Hepatocyte (in vitro differentiated cells): ENCODE results near the gene SULT1A2. TPM values are rescaled to one million over a fixed set of nuclear protein-coding genes. Genes with fewer than 3 reads are reported as not detected.
A peak's percentile ranks its signal among the peaks of the same experiment; 100 is the strongest.
"Not testable (repeated sequence)": the region's sequence is repeated elsewhere in the genome, so short reads cannot be mapped to it uniquely, and the experiment has no call there.

Experiments
- DNase-seq: peaks from one replicate; pipeline ENCODE4 v3.0.0-alpha.2; 2016; ENCODE audit warnings: low spot score
- H2AFZ ChIP-seq: fragments of 200-600 bp; sonication (generic); 2 replicates; pipeline ENCODE4 v1.6.0; 2016; ENCODE audit warnings: antibody characterized with exemption, mild to moderate bottlenecking
- H3K27ac ChIP-seq: fragments of 200-600 bp; sonication (generic); 2 replicates; pipeline ENCODE4 v1.5.1; 2016; ENCODE audit warnings: mild to moderate bottlenecking
- H3K27me3 ChIP-seq: fragments of 200-600 bp; sonication (generic); 2 replicates; pipeline ENCODE4 v1.6.1; 2016
- H3K36me3 ChIP-seq: fragments of 200-600 bp; sonication (generic); replicated peaks from 2 replicates; pipeline ENCODE4 v1.5.1; 2016; ENCODE audit warnings: low read depth; ENCODE audit not compliant: insufficient read depth
- H3K4me1 ChIP-seq: fragments of 200-600 bp; sonication (generic); 2 replicates; pipeline ENCODE4 v1.5.1; 2016; ENCODE audit warnings: mild to moderate bottlenecking, moderate library complexity; ENCODE audit not compliant: insufficient read depth
- H3K4me2 ChIP-seq: fragments of 200-600 bp; sonication (generic); 2 replicates; pipeline ENCODE4 v1.6.0; 2016
- H3K4me3 ChIP-seq: fragments of 200-600 bp; sonication (generic); 2 replicates; pipeline ENCODE4 v1.5.1; 2016; ENCODE audit warnings: mild to moderate bottlenecking
- H3K79me2 ChIP-seq: fragments of 200-600 bp; sonication (generic); 2 replicates; pipeline ENCODE4 v1.6.0; 2017; ENCODE audit warnings: mild to moderate bottlenecking
- H3K9me2 ChIP-seq: fragments of 200-600 bp; sonication (generic); replicated peaks from 2 replicates; pipeline ENCODE4 v1.6.0; 2017; ENCODE audit warnings: mild to moderate bottlenecking; ENCODE audit not compliant: insufficient read depth
- H3K9me3 ChIP-seq: fragments of 200-600 bp; sonication (generic); 2 replicates; pipeline ENCODE4 v1.5.1; 2016; ENCODE audit warnings: low read depth, mild to moderate bottlenecking
- H4K20me1 ChIP-seq: fragments of 200-600 bp; sonication (generic); 2 replicates; pipeline ENCODE4 v1.6.0; 2016; ENCODE audit warnings: mild to moderate bottlenecking; ENCODE audit not compliant: insufficient read depth, poor library complexity, severe bottlenecking
- EZH2 ChIP-seq: fragments of 200-600 bp; sonication (generic); IDR thresholded peaks from 2 replicates; pipeline ENCODE4 v1.6.1; 2016; ENCODE audit warnings: antibody characterized with exemption, mild to moderate bottlenecking, borderline replicate concordance
- EZH2phosphoT487 ChIP-seq: fragments of 200-600 bp; sonication (generic); IDR thresholded peaks from one replicate; pipeline ENCODE4 v1.6.1; 2018; ENCODE audit warnings: antibody characterized with exemption, mild to moderate bottlenecking, low read depth, moderate library complexity; ENCODE audit not compliant: unreplicated experiment, severe bottlenecking
- whole genome bisulfite sequencing: methylation state at CpG from one replicate; pipeline ENCODE4 v1.1.6; 2016; ENCODE audit warnings: low lambda C conversion rate; ENCODE audit errors: missing lambda C conversion rate; 5-methylcytosine and 5-hydroxymethylcytosine counted together
- polyA plus RNA-seq: library from polyadenylated mRNA; unstranded; fragments of >200 nt; fragmentation: Nextera tagmentation; extraction: Ambion mirVana; gene quantifications from 2 replicates; pipeline ENCODE4 v1.2.1, GENCODE V29; 2016
- total RNA-seq: library from RNA; depleted of rRNA; stranded (reverse); fragments of >200 nt; gene quantifications from 2 replicates; pipeline ENCODE4 v1.2.3, GENCODE V29; 2014
- TF ChIP-seq, protein P1 (sequence below): fragments of 200-600 bp; sonication (generic); IDR thresholded peaks from 2 replicates; pipeline ENCODE4 v1.5.1; 2016; ENCODE audit warnings: antibody characterized with exemption, mild to moderate bottlenecking; ENCODE audit not compliant: poor library complexity

SULT1A2 gene
- total and polyA plus RNA-seq, 2 experiments from 2014 or later, result 1.8 to 3.6 TPM

DNA sequence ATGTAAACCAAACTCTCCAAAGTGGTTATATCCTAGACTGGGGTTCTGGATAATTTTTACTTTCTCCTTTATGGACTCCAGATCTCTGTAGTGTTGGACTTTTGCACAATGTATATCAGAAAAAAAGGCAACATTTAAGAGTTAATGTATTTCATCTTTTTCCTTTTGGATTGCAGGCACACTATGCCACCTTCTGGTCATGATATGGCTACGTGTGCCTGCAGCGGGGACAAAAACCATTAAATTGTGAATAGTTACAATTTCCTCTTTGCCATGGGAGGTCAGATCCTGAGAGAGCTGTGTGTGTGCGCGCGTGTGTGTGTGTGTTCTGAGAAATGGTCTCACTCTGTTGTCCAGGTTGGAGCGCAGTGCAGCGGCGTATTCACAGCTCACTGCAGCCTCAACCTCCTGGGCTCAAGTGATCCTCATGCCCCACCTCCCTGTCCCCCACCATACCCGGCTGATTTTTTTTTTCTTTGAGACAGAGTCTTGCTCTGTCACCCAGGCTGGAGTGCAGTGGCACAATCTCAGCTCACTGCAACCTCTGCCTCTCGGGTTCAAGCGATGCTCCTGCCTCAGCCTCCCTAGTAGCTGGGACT, 47.5 kb downstream of the SULT1A2 start:
- H3K27ac ChIP-seq, result no peak overlapping the region
- 66% methylated on average over 11 of the region's 11 CpGs for WGBS

DNA sequence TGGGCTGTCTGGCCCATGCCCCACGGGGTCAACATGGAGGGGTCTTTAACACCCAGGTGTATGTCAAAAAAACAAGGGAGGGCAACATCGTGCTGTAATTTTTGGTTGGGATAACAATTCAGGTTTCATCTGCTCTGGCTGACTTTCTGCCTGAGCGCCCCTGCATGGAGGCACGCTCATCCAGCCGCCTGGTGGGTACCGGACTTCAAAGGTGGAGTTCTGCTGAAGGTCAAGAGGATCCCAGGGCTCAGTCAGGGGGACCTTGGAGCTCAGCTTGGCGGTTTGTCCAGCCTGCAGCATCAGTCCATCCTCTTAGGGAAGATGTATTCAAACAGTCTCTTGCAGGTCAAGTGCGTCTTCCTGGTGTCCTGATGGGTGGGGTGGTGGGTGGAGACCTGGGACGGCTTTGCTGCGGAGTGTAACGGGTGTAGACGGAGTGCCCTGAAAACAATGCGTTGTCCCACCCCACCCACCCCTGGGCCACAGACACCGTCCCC, 48.5 kb downstream of the SULT1A2 start:
- no peak overlapping the region for H3K4me2 ChIP-seq
- no peak overlapping the region for H3K4me3 ChIP-seq
- no peak for TF ChIP-seq EZH2
- no peak for TF ChIP-seq EZH2phosphoT487
- TF ChIP-seq, protein P1, sequence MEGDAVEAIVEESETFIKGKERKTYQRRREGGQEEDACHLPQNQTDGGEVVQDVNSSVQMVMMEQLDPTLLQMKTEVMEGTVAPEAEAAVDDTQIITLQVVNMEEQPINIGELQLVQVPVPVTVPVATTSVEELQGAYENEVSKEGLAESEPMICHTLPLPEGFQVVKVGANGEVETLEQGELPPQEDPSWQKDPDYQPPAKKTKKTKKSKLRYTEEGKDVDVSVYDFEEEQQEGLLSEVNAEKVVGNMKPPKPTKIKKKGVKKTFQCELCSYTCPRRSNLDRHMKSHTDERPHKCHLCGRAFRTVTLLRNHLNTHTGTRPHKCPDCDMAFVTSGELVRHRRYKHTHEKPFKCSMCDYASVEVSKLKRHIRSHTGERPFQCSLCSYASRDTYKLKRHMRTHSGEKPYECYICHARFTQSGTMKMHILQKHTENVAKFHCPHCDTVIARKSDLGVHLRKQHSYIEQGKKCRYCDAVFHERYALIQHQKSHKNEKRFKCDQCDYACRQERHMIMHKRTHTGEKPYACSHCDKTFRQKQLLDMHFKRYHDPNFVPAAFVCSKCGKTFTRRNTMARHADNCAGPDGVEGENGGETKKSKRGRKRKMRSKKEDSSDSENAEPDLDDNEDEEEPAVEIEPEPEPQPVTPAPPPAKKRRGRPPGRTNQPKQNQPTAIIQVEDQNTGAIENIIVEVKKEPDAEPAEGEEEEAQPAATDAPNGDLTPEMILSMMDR, result no peak
- no peaks in the 10 kb centered on the region for H3K9me2 ChIP-seq
- WGBS, result 90% methylated on average over 12 of the region's 14 CpGs
- H3K79me2 ChIP-seq, result no peaks in the 10 kb centered on the region
- no peaks in the 10 kb centered on the region for H3K4me1 ChIP-seq
- no peaks in the 10 kb centered on the region for H3K36me3 ChIP-seq
- no peak for DNase-seq
- H3K9me3 ChIP-seq, result no peaks in the 10 kb centered on the region
- H3K27ac ChIP-seq, result no peak overlapping the region
- H4K20me1 ChIP-seq, result no peaks in the 10 kb centered on the region
- H2AFZ ChIP-seq, result no peak overlapping the region
- H3K27me3 ChIP-seq, result no peaks in the 10 kb centered on the region

More for the DNA sequence above, 47.5 kb downstream of the SULT1A2 start:
- no peaks in the 10 kb centered on the region for H3K9me3 ChIP-seq
- H3K4me1 ChIP-seq, result no peaks in the 10 kb centered on the region
- no peak overlapping the region for H3K4me3 ChIP-seq
- TF ChIP-seq EZH2phosphoT487, result no peak
- TF ChIP-seq, protein P1, result peak; percentile 72
- no peak for TF ChIP-seq EZH2
- H3K4me2 ChIP-seq, result no peak overlapping the region
- peak; percentile 47 for DNase-seq
- H2AFZ ChIP-seq, result no peak overlapping the region
- no peaks in the 10 kb centered on the region for H4K20me1 ChIP-seq
- no peaks in the 10 kb centered on the region for H3K36me3 ChIP-seq
- H3K27me3 ChIP-seq, result no peaks in the 10 kb centered on the region
- H3K9me2 ChIP-seq, result no peaks in the 10 kb centered on the region
- peaks cover 1% of the 10 kb centered on the region for H3K79me2 ChIP-seq

DNA sequence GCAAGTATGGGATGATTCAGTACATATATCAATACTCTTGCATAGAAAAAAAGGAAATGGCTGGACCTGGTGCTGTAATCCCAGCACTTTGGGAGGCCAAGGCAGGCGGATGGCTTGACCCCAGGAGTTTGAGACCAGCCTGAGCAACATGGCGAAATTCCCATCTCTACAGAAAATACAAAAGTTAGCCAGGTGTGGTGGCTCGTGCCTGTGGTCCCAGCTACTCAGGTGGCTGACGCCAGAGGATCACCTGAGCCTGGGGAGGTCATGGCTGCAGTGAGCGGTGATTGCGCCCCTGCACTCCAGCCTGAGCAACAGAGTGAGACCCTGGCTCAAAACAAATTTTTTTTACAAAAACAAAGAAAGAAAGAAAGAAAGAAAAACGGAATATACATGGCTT, 50.2 kb downstream of the SULT1A2 start:
- TF ChIP-seq EZH2phosphoT487 (no peak), EZH2 (no peak)
- TF ChIP-seq, protein P1, result no peak
- H3K4me2 ChIP-seq, result no peak overlapping the region
- H3K36me3 ChIP-seq, result no peaks in the 10 kb centered on the region
- H4K20me1 ChIP-seq, result no peaks in the 10 kb centered on the region
- no peak overlapping the region for H2AFZ ChIP-seq
- no peaks in the 10 kb centered on the region for H3K79me2 ChIP-seq
- no peak overlapping the region for H3K4me3 ChIP-seq
- H3K27me3 ChIP-seq, result no peaks in the 10 kb centered on the region
- 84% methylated on average over 7 of the region's 7 CpGs for WGBS
- no peaks in the 10 kb centered on the region for H3K9me3 ChIP-seq
- no peaks in the 10 kb centered on the region for H3K4me1 ChIP-seq
- no peak for DNase-seq
- H3K27ac ChIP-seq, result no peak overlapping the region
- H3K9me2 ChIP-seq, result no peaks in the 10 kb centered on the region

DNA sequence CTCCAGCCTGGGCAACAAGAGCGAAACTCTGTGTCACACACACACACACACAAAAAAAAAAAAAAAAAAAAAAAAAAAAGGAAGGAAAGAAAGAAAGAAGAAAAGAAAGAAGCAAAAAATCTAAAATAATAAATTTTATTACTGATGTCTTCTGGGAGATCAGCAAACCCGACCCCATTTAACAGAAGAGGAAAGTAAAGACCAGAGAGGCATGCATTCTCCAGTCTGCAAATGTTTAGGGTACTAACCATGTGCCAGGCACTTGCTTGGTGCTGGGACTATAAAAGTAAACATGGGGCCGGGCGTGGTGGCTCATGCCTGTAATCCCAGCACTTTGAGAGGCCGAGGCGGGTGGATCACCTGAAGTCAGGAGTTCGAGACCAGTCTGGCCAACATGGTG, 50.9 kb downstream of the SULT1A2 start:
- not testable (repeated sequence) for H3K4me2 ChIP-seq, H2AFZ ChIP-seq, H3K27ac ChIP-seq, H3K27me3 ChIP-seq, H4K20me1 ChIP-seq, H3K4me1 ChIP-seq, H3K79me2 ChIP-seq, H3K36me3 ChIP-seq, DNase-seq, H3K4me3 ChIP-seq, H3K9me2 ChIP-seq, H3K9me3 ChIP-seq
- WGBS, result 94% methylated on average over 6 of the region's 7 CpGs
